ENCODE measurements around the gene GATB. TPM values are rescaled to one million over a fixed set of nuclear protein-coding genes. Genes with fewer than 3 reads are reported as not detected.
A peak's percentile ranks its signal among the peaks of the same experiment; 100 is the strongest.

The GATB gene
- total RNA-seq, 6 experiments from 2014 or later: 23.1 to 28.2 (median 24.4) TPM

- no peak for DNase-seq
- H3K27me3 Mint-ChIP-seq (ENCODE audit: insufficient read depth): no peaks in the 10 kb centered on the region
- peaks cover 13% of the 10 kb centered on the region for H3K36me3 Mint-ChIP-seq (ENCODE audit: low read depth)
- peak overlapping the region; percentile 86 for H3K27ac Mint-ChIP-seq
- peaks cover 63% of the 10 kb centered on the region for H3K4me1 Mint-ChIP-seq (ENCODE audit: low read depth)
- H3K9me3 Mint-ChIP-seq: no peaks in the 10 kb centered on the region
- no peak for TF ChIP-seq CTCF (IDR thresholded peaks at IDR 0.05)
- no peak overlapping the region for H3K4me3 Mint-ChIP-seq
Measured at GRCh38 chr4:151691639-151692442, 69.0 kb downstream of the GATB start.

GRCh38 chr4:151690876-151691275, 69.9 kb downstream of the GATB start:
- peak overlapping the region; percentile 78 for H3K4me3 Mint-ChIP-seq
- H3K27ac Mint-ChIP-seq: peak overlapping the region; percentile 86
- no peaks in the 10 kb centered on the region for H3K27me3 Mint-ChIP-seq (ENCODE audit: insufficient read depth)
- peak; percentile 23 for DNase-seq
- TF ChIP-seq CTCF (IDR thresholded peaks at IDR 0.05): no peak
- peaks cover 6% of the 10 kb centered on the region; the same call in 1 of the 2 replicates for H3K36me3 Mint-ChIP-seq (ENCODE audit: low read depth)
- H3K9me3 Mint-ChIP-seq: no peaks in the 10 kb centered on the region
- peaks cover 71% of the 10 kb centered on the region for H3K4me1 Mint-ChIP-seq (ENCODE audit: low read depth)

GRCh38 chr4:151690164-151690870, 70.5 kb downstream of the GATB start:
- peaks cover 6% of the 10 kb centered on the region for H3K36me3 Mint-ChIP-seq (ENCODE audit: low read depth)
- TF ChIP-seq CTCF (IDR thresholded peaks at IDR 0.05): no peak
- peak overlapping the region; percentile 78 for H3K4me3 Mint-ChIP-seq
- H3K27ac Mint-ChIP-seq: peak overlapping the region; percentile 86
- peak; percentile 78 for DNase-seq
- no peaks in the 10 kb centered on the region for H3K9me3 Mint-ChIP-seq
- H3K4me1 Mint-ChIP-seq (ENCODE audit: low read depth): peaks cover 68% of the 10 kb centered on the region
- no peaks in the 10 kb centered on the region for H3K27me3 Mint-ChIP-seq (ENCODE audit: insufficient read depth)

DNA sequence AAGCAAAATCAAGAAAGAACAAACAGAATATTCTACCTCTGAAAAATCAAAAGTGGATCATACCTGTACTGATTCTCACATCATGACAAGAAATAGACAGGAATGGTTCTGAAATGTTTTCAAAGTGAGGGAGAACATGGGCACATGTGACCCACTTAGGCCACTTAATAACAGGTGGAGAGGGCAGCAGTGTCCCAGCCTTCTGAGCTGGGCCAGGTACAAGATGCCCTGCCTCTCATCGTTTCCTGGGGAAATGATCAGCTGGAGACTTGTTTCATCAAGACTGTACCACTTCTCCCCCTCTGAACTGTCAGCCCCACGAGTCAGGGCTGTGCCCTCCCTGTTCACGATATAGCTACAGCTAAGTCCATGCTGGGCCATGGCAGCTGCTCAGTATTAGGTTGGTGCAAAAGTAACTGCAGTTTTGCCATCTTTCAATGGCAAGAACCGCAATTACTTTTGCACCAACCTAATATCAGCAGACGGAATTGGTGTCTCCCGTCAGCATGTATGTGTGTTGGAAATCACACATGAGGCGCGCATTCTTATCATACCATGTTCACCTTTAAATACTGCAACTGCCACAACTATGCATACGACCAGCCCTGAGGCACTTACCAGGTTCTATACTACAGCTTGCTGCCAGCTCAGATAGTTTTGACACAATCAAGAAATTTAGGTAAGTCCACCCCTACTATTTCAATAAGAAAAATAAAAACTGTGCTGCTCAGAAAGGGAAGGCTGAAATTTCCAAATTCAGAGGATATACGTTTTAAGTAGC, 71.4 kb downstream of the GATB start:
- Mint-ChIP-seq H3K4me1 (ENCODE audit: low read depth) (peaks cover 62% of the 10 kb centered on the region), H3K27me3 (ENCODE audit: insufficient read depth) (no peaks in the 10 kb centered on the region), H3K27ac (peak overlapping the region; percentile 87), H3K4me3 (peak overlapping the region; percentile 78), H3K36me3 (ENCODE audit: low read depth) (peaks cover 6% of the 10 kb centered on the region; the same call in 1 of the 2 replicates), H3K9me3 (no peaks in the 10 kb centered on the region)
- no peak for DNase-seq
- no peak for TF ChIP-seq CTCF (IDR thresholded peaks at IDR 0.05)

- Mint-ChIP-seq H3K27me3 (ENCODE audit: insufficient read depth) (no peaks in the 10 kb centered on the region), H3K36me3 (ENCODE audit: low read depth) (peaks cover 6% of the 10 kb centered on the region), H3K4me3 (peak overlapping the region; percentile 57; the same call in 1 of the 2 replicates), H3K4me1 (ENCODE audit: low read depth) (peaks cover 62% of the 10 kb centered on the region), H3K27ac (peak overlapping the region; percentile 87), H3K9me3 (no peaks in the 10 kb centered on the region)
- TF ChIP-seq CTCF (IDR thresholded peaks at IDR 0.05): no peak
- no peak for DNase-seq
Measured at GRCh38 chr4:151688785-151689043, 72.1 kb downstream of the GATB start.
